ENCODE data around the gene SPRR2E. TPM values are rescaled to one million over a fixed set of nuclear protein-coding genes. Genes with fewer than 3 reads are reported as not detected.
"Not testable (repeated sequence)": the region's sequence is repeated elsewhere in the genome, so short reads cannot be mapped to it uniquely, and the experiment has no call there.

The SPRR2E gene
- total RNA-seq (2012; rRNA removed), result not detected in 2 replicates

GRCh38 chr1:153094426-153094825 is at the start of gene SPRR2E:
Gene SPRR2E, minus strand, starts transcription at chr1:153094526. Its CDS starts 775 bp downstream, at chr1:153093751.
- Histone ChIP-seq H3K4me3 (ENCODE audit: low read length) (no peak within 1 kb of the TSS), H3K9me3 (replicated peaks; ENCODE audit: low read length) (no peaks in the 10 kb centered on the region), H3K36me3 (ENCODE audit: insufficient read depth, low read length) (no peaks in the 10 kb centered on the region), H3K4me2 (ENCODE audit: low read length) (no peak within 1 kb of the TSS), H3K27me3 (ENCODE audit: control insufficient read depth, insufficient read depth, low read length) (peaks cover 3% of the 10 kb centered on the region), H3K4me1 (ENCODE audit: control insufficient read depth, insufficient read depth, low read length) (no peaks in the 10 kb centered on the region), H3K9ac (ENCODE audit: low read depth, low read length) (no peak within 1 kb of the TSS)

- Histone ChIP-seq H3K9ac (ENCODE audit: low read depth, low read length) (no peak overlapping the region), H3K4me2 (ENCODE audit: low read length) (no peak overlapping the region), H3K36me3 (ENCODE audit: insufficient read depth, low read length) (no peaks in the 10 kb centered on the region)
Observed at GRCh38 chr1:153141377-153141776, 47.1 kb upstream of the SPRR2E start.

GRCh38 chr1:153140484-153140883 is 46.2 kb upstream of the SPRR2E start:
- no peaks in the 10 kb centered on the region for H3K4me1 ChIP-seq (ENCODE audit: control insufficient read depth, insufficient read depth, low read length)
- no peaks in the 10 kb centered on the region for H3K36me3 ChIP-seq (ENCODE audit: insufficient read depth, low read length)
- H3K4me3 ChIP-seq (ENCODE audit: low read length), result no peak overlapping the region
- no peak overlapping the region for H3K9ac ChIP-seq (ENCODE audit: low read depth, low read length)
- H3K4me2 ChIP-seq (ENCODE audit: low read length), result no peak overlapping the region
- no peaks in the 10 kb centered on the region for H3K27me3 ChIP-seq (ENCODE audit: control insufficient read depth, insufficient read depth, low read length)
- no peaks in the 10 kb centered on the region for H3K9me3 ChIP-seq (replicated peaks; ENCODE audit: low read length)

More at GRCh38 chr1:153141377-153141776, 47.1 kb upstream of the SPRR2E start:
- Histone ChIP-seq H3K27me3 (ENCODE audit: control insufficient read depth, insufficient read depth, low read length) (no peaks in the 10 kb centered on the region), H3K4me1 (ENCODE audit: control insufficient read depth, insufficient read depth, low read length) (no peaks in the 10 kb centered on the region), H3K9me3 (replicated peaks; ENCODE audit: low read length) (no peaks in the 10 kb centered on the region), H3K4me3 (ENCODE audit: low read length) (no peak overlapping the region)

GRCh38 chr1:153133743-153134142 is 39.4 kb upstream of the SPRR2E start:
- no peaks in the 10 kb centered on the region for H3K36me3 ChIP-seq (ENCODE audit: insufficient read depth, low read length)
- no peak overlapping the region for H3K4me3 ChIP-seq (ENCODE audit: low read length)
- no peaks in the 10 kb centered on the region for H3K9me3 ChIP-seq (replicated peaks; ENCODE audit: low read length)
- H3K4me2 ChIP-seq (ENCODE audit: low read length), result no peak overlapping the region
- no peaks in the 10 kb centered on the region for H3K27me3 ChIP-seq (ENCODE audit: control insufficient read depth, insufficient read depth, low read length)
- no peaks in the 10 kb centered on the region for H3K4me1 ChIP-seq (ENCODE audit: control insufficient read depth, insufficient read depth, low read length)
- no peak overlapping the region for H3K9ac ChIP-seq (ENCODE audit: low read depth, low read length)

GRCh38 chr1:153133267-153133666 is 38.9 kb upstream of the SPRR2E start:
- Histone ChIP-seq H3K27me3 (ENCODE audit: control insufficient read depth, insufficient read depth, low read length) (no peaks in the 10 kb centered on the region), H3K4me3 (ENCODE audit: low read length) (no peak overlapping the region), H3K9ac (ENCODE audit: low read depth, low read length) (no peak overlapping the region), H3K9me3 (replicated peaks; ENCODE audit: low read length) (no peaks in the 10 kb centered on the region), H3K4me2 (ENCODE audit: low read length) (no peak overlapping the region), H3K36me3 (ENCODE audit: insufficient read depth, low read length) (no peaks in the 10 kb centered on the region), H3K4me1 (ENCODE audit: control insufficient read depth, insufficient read depth, low read length) (no peaks in the 10 kb centered on the region)

GRCh38 chr1:153128688-153129087 is 34.4 kb upstream of the SPRR2E start:
- not testable (repeated sequence) for H3K9ac ChIP-seq (ENCODE audit: low read depth, low read length); H3K27me3 ChIP-seq (ENCODE audit: control insufficient read depth, insufficient read depth, low read length); H3K9me3 ChIP-seq (replicated peaks; ENCODE audit: low read length); H3K4me3 ChIP-seq (ENCODE audit: low read length); H3K4me2 ChIP-seq (ENCODE audit: low read length); H3K36me3 ChIP-seq (ENCODE audit: insufficient read depth, low read length); H3K4me1 ChIP-seq (ENCODE audit: control insufficient read depth, insufficient read depth, low read length)

- Histone ChIP-seq H3K36me3 (ENCODE audit: insufficient read depth, low read length) (no peaks in the 10 kb centered on the region), H3K27me3 (ENCODE audit: control insufficient read depth, insufficient read depth, low read length) (no peaks in the 10 kb centered on the region), H3K9me3 (replicated peaks; ENCODE audit: low read length) (no peaks in the 10 kb centered on the region), H3K9ac (ENCODE audit: low read depth, low read length) (no peak overlapping the region), H3K4me3 (ENCODE audit: low read length) (no peak overlapping the region), H3K4me2 (ENCODE audit: low read length) (no peak overlapping the region), H3K4me1 (ENCODE audit: control insufficient read depth, insufficient read depth, low read length) (no peaks in the 10 kb centered on the region)
Observed at GRCh38 chr1:153127296-153127695, 33.0 kb upstream of the SPRR2E start.

GRCh38 chr1:153125536-153125935 is 31.2 kb upstream of the SPRR2E start:
- no peaks in the 10 kb centered on the region for H3K4me1 ChIP-seq (ENCODE audit: control insufficient read depth, insufficient read depth, low read length)
- no peak overlapping the region for H3K4me2 ChIP-seq (ENCODE audit: low read length)

GRCh38 chr1:153123793-153124192 is 29.5 kb upstream of the SPRR2E start:
- not testable (repeated sequence) for H3K4me1 ChIP-seq (ENCODE audit: control insufficient read depth, insufficient read depth, low read length); H3K27me3 ChIP-seq (ENCODE audit: control insufficient read depth, insufficient read depth, low read length); H3K9ac ChIP-seq (ENCODE audit: low read depth, low read length); H3K4me3 ChIP-seq (ENCODE audit: low read length); H3K36me3 ChIP-seq (ENCODE audit: insufficient read depth, low read length); H3K9me3 ChIP-seq (replicated peaks; ENCODE audit: low read length); H3K4me2 ChIP-seq (ENCODE audit: low read length)

More at GRCh38 chr1:153125536-153125935, 31.2 kb upstream of the SPRR2E start:
- no peaks in the 10 kb centered on the region for H3K36me3 ChIP-seq (ENCODE audit: insufficient read depth, low read length)
- H3K9ac ChIP-seq (ENCODE audit: low read depth, low read length), result no peak overlapping the region
- H3K9me3 ChIP-seq (replicated peaks; ENCODE audit: low read length), result no peaks in the 10 kb centered on the region
- H3K27me3 ChIP-seq (ENCODE audit: control insufficient read depth, insufficient read depth, low read length), result no peaks in the 10 kb centered on the region
- H3K4me3 ChIP-seq (ENCODE audit: low read length), result no peak overlapping the region

GRCh38 chr1:153122831-153123421 is 28.6 kb upstream of the SPRR2E start:
- Histone ChIP-seq H3K9me3 (replicated peaks; ENCODE audit: low read length) (no peaks in the 10 kb centered on the region), H3K4me1 (ENCODE audit: control insufficient read depth, insufficient read depth, low read length) (no peaks in the 10 kb centered on the region), H3K36me3 (ENCODE audit: insufficient read depth, low read length) (no peaks in the 10 kb centered on the region), H3K9ac (ENCODE audit: low read depth, low read length) (no peak overlapping the region), H3K4me2 (ENCODE audit: low read length) (no peak overlapping the region), H3K4me3 (ENCODE audit: low read length) (no peak overlapping the region), H3K27me3 (ENCODE audit: control insufficient read depth, insufficient read depth, low read length) (no peaks in the 10 kb centered on the region)

GRCh38 chr1:153120945-153121344 is 26.6 kb upstream of the SPRR2E start:
- Histone ChIP-seq H3K4me2 (ENCODE audit: low read length) (no peak overlapping the region), H3K4me1 (ENCODE audit: control insufficient read depth, insufficient read depth, low read length) (no peaks in the 10 kb centered on the region), H3K9ac (ENCODE audit: low read depth, low read length) (no peak overlapping the region), H3K4me3 (ENCODE audit: low read length) (no peak overlapping the region), H3K36me3 (ENCODE audit: insufficient read depth, low read length) (no peaks in the 10 kb centered on the region), H3K9me3 (replicated peaks; ENCODE audit: low read length) (no peaks in the 10 kb centered on the region), H3K27me3 (ENCODE audit: control insufficient read depth, insufficient read depth, low read length) (no peaks in the 10 kb centered on the region)

GRCh38 chr1:153119491-153119971 is 25.2 kb upstream of the SPRR2E start:
- no peaks in the 10 kb centered on the region for H3K9me3 ChIP-seq (replicated peaks; ENCODE audit: low read length)
- H3K4me3 ChIP-seq (ENCODE audit: low read length), result no peak overlapping the region
- H3K4me1 ChIP-seq (ENCODE audit: control insufficient read depth, insufficient read depth, low read length), result no peaks in the 10 kb centered on the region
- no peak overlapping the region for H3K4me2 ChIP-seq (ENCODE audit: low read length)
- no peaks in the 10 kb centered on the region for H3K27me3 ChIP-seq (ENCODE audit: control insufficient read depth, insufficient read depth, low read length)
- no peak overlapping the region for H3K9ac ChIP-seq (ENCODE audit: low read depth, low read length)
- H3K36me3 ChIP-seq (ENCODE audit: insufficient read depth, low read length), result no peaks in the 10 kb centered on the region

Data from skeletal muscle satellite cell (primary cell).